Thoracic aorta (tissue), 2 donors: ENCODE results near the gene SYT6. TPM values are rescaled to one million over a fixed set of nuclear protein-coding genes. Genes with fewer than 3 reads are reported as not detected.

Experiments
- ATAC-seq: fragments of 150-250 bp; one replicate; pipeline ENCODE4 v1.8.0; 2017; ENCODE audit warnings: low read depth; ENCODE audit not compliant: insufficient number of reproducible peaks, low FRiP score
- DNase-seq: peaks from one replicate; pipeline ENCODE4 v3.0.0-alpha.2; 2020; ENCODE audit warnings: low spot score
- H3K27ac ChIP-seq, 2 donors: fragments of 200-600 bp; sonication (generic); 1 replicate in 1 of 2; 2 replicates in 1 of 2; pipeline ENCODE4 v1.5.1; 2016; ENCODE audit warnings: mild to moderate bottlenecking in 2 of 2, moderate library complexity in 2 of 2
- H3K27me3 ChIP-seq: fragments of 200-600 bp; sonication (generic); replicated peaks from 2 replicates; pipeline ENCODE4 v1.6.0; 2016; ENCODE audit warnings: mild to moderate bottlenecking; ENCODE audit not compliant: insufficient read depth
- H3K36me3 ChIP-seq: fragments of 200-600 bp; sonication (generic); one replicate; pipeline ENCODE4 v1.5.1; 2016
- H3K4me1 ChIP-seq, 2 donors: fragments of 200-600 bp; sonication (generic); 1 replicate in 1 of 2; 2 replicates in 1 of 2; pipeline versions ENCODE4 v1.5.1 to v1.6.0; 2016; ENCODE audit warnings: low read depth in 2 of 2, mild to moderate bottlenecking in 1 of 2; ENCODE audit not compliant: control insufficient read depth in 1 of 2
- H3K4me3 ChIP-seq: fragments of 200-600 bp; sonication (generic); 2 replicates; pipeline ENCODE4 v1.5.1; 2016; ENCODE audit warnings: mild to moderate bottlenecking
- H3K9me3 ChIP-seq: fragments of 200-600 bp; sonication (generic); 2 replicates; pipeline ENCODE4 v1.5.1; 2016
- total RNA-seq, 2 donors: library from RNA; depleted of rRNA; stranded (reverse); fragments of >200 nt; gene quantifications; one replicate each; pipeline versions ENCODE4 v1.1.0 to v1.2.3, GENCODE V29; 2016
- TF ChIP-seq, protein P1 (sequence below): fragments of 200-600 bp; sonication (generic); IDR thresholded peaks from one replicate; pipeline ENCODE4 v1.5.1; 2019; ENCODE audit warnings: antibody characterized with exemption

SYT6 gene
- total RNA-seq, 2 donors from 2014 or later, result 0.85 TPM; not detected in 1

- TF ChIP-seq, protein P1, sequence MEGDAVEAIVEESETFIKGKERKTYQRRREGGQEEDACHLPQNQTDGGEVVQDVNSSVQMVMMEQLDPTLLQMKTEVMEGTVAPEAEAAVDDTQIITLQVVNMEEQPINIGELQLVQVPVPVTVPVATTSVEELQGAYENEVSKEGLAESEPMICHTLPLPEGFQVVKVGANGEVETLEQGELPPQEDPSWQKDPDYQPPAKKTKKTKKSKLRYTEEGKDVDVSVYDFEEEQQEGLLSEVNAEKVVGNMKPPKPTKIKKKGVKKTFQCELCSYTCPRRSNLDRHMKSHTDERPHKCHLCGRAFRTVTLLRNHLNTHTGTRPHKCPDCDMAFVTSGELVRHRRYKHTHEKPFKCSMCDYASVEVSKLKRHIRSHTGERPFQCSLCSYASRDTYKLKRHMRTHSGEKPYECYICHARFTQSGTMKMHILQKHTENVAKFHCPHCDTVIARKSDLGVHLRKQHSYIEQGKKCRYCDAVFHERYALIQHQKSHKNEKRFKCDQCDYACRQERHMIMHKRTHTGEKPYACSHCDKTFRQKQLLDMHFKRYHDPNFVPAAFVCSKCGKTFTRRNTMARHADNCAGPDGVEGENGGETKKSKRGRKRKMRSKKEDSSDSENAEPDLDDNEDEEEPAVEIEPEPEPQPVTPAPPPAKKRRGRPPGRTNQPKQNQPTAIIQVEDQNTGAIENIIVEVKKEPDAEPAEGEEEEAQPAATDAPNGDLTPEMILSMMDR, result no peak
Observed at GRCh38 chr1:114195819-114196218, 42.1 kb upstream of the SYT6 start.

DNA sequence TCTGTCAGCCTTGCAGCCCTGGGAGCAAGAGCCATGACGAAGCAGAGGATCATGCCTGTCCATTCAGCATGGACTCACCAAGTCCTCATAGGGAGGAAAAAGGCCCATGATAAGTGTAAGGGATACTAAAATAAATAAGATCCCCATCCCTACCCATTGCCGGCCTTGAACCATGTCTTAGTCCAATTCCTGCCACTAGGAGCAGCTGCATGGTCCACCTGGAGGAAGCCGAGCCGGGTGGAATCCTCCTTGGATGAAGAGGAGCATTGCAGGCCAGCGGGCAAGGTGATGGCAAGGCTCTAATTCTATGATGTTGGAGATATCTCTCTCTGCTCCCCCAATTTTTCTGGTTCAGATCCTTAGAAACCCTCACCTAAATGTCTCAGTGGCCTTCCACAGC, 38.7 kb upstream of the SYT6 start:
- no peak for DNase-seq
- Histone ChIP-seq H3K4me3 (no peak overlapping the region), H3K27me3 (no peaks in the 10 kb centered on the region), H3K9me3 (no peaks in the 10 kb centered on the region), H3K4me1 (no peaks in the 10 kb centered on the region), H3K36me3 (no peaks in the 10 kb centered on the region), H3K27ac (no peak overlapping the region)
- TF ChIP-seq, protein P1, result no peak
- ATAC-seq, result no peak

More at GRCh38 chr1:114195819-114196218, 42.1 kb upstream of the SYT6 start:
- Histone ChIP-seq H3K9me3 (no peaks in the 10 kb centered on the region), H3K27me3 (no peaks in the 10 kb centered on the region), H3K4me3 (no peak overlapping the region), H3K4me1 (no peaks in the 10 kb centered on the region), H3K36me3 (no peaks in the 10 kb centered on the region), H3K27ac (no peak overlapping the region)
- ATAC-seq (no peak), DNase-seq (no peak)

- no peaks in the 10 kb centered on the region for H3K36me3 ChIP-seq
- no peaks in the 10 kb centered on the region for H3K4me1 ChIP-seq
- no peak overlapping the region for H3K27ac ChIP-seq
- TF ChIP-seq, protein P1, result no peak
- no peaks in the 10 kb centered on the region for H3K9me3 ChIP-seq
- H3K4me3 ChIP-seq, result no peak overlapping the region
- no peak for ATAC-seq
- DNase-seq, result no peak
- no peaks in the 10 kb centered on the region for H3K27me3 ChIP-seq
Observed at GRCh38 chr1:114189398-114189797, 35.7 kb upstream of the SYT6 start.

DNA sequence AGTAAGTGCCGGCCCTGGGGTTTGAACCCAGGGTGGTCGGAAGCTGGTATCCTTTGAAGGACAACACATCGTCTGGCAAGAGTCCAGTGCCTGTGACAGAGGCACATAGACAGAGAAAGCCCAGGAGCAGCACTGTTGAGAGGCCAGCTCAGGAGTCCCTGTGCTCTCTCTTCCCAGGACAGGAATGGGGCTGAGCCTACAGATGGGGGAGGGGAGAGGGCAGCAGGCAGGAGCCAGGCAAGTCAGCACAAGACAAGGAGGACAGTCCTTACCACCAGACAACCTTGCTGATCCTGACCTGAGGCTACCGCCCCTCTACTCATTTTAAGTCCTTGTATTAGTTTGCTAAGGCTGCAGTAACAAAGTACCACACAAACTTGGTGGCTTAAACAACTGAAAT, 27.7 kb upstream of the SYT6 start:
- Histone ChIP-seq H3K27ac (no peak overlapping the region), H3K36me3 (no peaks in the 10 kb centered on the region), H3K4me1 (no peaks in the 10 kb centered on the region), H3K4me3 (no peak overlapping the region), H3K9me3 (no peaks in the 10 kb centered on the region), H3K27me3 (no peaks in the 10 kb centered on the region)
- ATAC-seq (no peak), DNase-seq (no peak)
- TF ChIP-seq, protein P1, result no peak

DNA sequence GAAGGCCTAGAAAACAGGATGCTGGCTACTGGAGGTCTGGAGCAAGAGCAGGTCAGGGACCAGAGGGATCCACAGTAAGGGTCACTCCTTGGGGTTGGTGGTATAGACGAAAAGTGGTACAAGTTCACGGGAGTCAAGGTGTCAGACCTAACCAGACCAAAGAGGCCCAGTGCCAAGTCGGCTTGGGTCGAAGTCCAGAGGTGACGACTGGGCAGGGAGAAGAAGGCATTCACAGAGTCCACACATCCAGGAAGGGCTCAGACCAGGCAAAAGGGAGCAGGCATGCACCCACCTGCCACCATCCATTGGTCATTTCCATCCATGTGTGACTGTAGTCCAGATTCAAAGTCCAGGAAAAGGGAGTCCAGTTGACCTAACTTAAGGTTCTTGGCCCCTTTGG, 27.1 kb upstream of the SYT6 start:
- Histone ChIP-seq H3K36me3 (no peaks in the 10 kb centered on the region), H3K27me3 (no peaks in the 10 kb centered on the region), H3K9me3 (no peaks in the 10 kb centered on the region), H3K4me1 (no peaks in the 10 kb centered on the region), H3K4me3 (no peak overlapping the region), H3K27ac (no peak overlapping the region)
- TF ChIP-seq, protein P1, result no peak
- DNase-seq, result no peak
- no peak for ATAC-seq
